HK-2 (cell line): ENCODE results near the gene AMTN.
"Not testable (repeated sequence)": the region's sequence is repeated elsewhere in the genome, so short reads cannot be mapped to it uniquely, and the experiment has no call there.

Experiments used
- DNase-seq: peaks from one replicate; pipeline ENCODE4 v3.0.0-alpha.2; 2018; ENCODE audit not compliant: unreplicated experiment

The AMTN gene, protein sequence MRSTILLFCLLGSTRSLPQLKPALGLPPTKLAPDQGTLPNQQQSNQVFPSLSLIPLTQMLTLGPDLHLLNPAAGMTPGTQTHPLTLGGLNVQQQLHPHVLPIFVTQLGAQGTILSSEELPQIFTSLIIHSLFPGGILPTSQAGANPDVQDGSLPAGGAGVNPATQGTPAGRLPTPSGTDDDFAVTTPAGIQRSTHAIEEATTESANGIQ

GRCh38 chr4:70518269-70518668 lies at the start of gene AMTN:
Gene AMTN, plus strand, starts transcription at chr4:70518569. Its CDS starts 209 bp downstream, at chr4:70518778.
- no peak for DNase-seq

DNA sequence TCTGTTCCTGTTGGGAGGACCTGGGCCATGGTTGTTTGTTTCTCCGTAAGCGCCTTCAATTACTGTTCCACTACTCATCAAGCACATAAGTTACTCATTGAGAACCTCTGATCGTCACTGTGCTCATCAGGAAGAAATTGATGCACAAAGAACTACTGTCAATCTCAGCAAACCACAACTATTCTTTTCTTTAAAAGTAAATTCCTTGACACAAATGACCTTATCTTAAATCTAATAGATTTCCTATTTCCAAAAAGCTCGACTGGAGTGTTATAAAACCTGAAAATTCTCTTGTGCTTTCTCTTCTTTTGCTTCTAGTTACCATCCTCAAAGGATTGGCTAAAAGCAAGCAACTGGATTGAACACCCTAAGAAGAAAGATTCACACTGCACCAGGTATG lies 46.5 kb upstream of the AMTN start, which contains the start of gene MUC7:
MUC7 (plus strand) TSS at position 301 of the 400 bp plus-strand sequence. CDS start 1,825 bp downstream, outside the sequence.
- DNase-seq, result no peak

GRCh38 chr4:70473679-70474078 lies 44.7 kb upstream of the AMTN start:
- no peak for DNase-seq

DNA sequence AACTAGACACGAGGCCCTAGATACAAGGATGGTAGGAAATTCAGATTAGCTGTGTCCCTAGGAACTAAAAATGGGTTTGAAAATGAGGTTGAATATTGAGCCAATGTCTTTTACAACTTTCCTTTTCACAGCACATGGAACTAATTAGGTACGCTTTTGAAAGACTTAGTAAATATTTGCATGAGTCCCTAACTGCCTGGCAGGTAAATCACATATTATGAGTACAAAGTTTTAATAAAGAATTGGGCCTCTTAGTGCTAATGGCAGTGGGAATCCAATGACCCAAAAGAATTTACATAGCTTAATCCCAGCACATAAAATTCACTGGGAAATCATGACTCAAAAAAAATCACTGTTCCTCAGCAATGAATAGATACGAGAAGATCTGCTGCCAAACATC lies 29.6 kb upstream of the AMTN start:
- DNase-seq, result no peak

GRCh38 chr4:70496231-70496630 lies 22.1 kb upstream of the AMTN start:
- DNase-seq, result no peak

DNA sequence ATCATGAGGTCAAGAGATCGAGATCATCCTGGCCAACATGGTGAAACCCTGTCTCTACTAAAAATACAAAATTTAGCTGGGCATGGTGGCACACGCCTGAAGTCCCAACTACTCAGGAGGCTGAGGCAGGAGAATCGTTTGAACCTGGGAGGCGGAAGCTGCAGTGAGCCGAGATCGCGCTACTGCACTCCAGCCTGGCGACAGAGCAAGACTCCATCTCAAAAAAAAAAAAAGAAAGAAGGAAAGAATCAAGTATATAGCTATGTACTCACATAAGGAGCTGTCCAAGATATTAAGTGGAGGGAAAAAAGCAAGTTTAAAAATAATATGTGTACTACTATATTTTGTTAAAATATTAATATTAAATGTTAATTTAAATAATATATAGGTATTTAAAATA lies 16.5 kb upstream of the AMTN start:
- DNase-seq, result not testable (repeated sequence)

GRCh38 chr4:70504733-70505132 lies 13.6 kb upstream of the AMTN start:
- no peak for DNase-seq

DNA sequence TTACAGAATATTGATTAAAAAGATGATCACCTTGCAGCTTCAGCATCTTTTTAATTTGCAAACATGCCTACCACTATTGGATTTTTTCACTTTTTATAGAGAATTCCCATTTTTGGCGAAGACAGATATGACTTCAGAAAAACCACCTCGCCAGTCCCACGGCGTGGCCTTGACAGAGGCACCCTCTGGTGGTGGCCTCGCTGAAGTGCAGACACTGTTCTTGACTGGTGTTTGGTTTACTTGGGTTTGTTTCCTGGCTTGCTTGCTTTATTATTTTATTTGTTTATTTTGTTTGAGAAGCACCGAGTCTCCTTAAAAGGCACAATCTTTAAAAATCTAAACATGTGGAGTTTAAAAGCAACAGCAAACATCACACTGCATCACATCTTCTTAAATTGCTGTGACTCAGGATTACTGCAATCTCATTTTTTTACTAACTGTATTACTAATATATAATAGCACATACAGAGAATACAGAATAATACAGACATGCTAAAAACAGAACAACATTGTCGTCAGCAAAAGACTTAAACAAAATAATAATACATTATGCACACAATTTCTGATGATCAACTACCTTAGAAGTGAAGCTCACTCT lies 13.1 kb upstream of the AMTN start:
- DNase-seq, result peak; percentile 44

GRCh38 chr4:70508801-70509200 lies 9.6 kb upstream of the AMTN start:
- no peak for DNase-seq

- no peak for DNase-seq
These were observed 7.0 kb upstream of the AMTN start for GRCh38 chr4:70511365-70511764.

- no peak for DNase-seq
These were observed 2.8 kb upstream of the AMTN start for GRCh38 chr4:70515367-70516250.

DNA sequence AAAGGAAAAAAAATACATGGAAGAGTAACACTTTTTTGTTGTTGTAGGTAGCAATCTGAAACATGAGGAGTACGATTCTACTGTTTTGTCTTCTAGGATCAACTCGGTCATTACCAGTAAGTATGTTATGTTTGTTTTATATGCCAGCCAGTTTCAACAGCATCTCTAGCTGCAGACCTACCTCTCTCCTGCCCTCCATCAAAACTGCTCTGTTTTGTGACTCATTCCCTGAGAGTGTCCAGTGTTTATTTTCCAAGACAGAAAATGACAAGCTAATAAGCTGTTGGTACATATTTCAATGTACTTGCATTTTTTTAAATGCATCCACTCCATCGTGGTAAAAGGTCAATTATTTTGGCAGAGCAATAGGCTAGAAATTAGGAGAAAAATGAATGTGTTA lies 347 bp downstream of the AMTN start:
- DNase-seq, result no peak

- DNase-seq, result no peak
These were observed 4.3 kb downstream of the AMTN start for GRCh38 chr4:70522626-70523025.

GRCh38 chr4:70530997-70531396 lies 12.6 kb downstream of the AMTN start:
- DNase-seq, result no peak

GRCh38 chr4:70531981-70532380 lies 13.6 kb downstream of the AMTN start:
- no peak for DNase-seq

GRCh38 chr4:70533211-70533610 lies 14.8 kb downstream of the AMTN start:
- no peak for DNase-seq

- DNase-seq, result no peak
These were observed 15.4 kb downstream of the AMTN start for GRCh38 chr4:70533791-70534190.

DNA sequence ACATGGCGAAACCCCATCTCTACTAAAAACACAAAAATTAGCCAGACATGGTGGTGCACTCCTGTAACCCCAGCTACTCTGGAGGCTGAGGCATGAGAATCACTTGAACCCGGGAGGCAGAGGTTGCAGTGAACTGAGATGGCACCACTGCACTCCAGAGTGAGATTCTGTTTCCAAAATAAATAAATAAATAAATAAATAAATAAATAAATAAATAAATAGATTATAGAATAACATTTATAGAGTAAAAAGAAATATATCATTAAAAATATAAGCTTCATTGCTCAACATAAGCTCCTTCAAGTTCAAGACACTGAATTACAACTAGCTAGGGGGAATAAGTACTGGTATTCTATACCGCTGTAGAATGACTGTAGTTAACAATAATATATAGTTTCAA lies 16.5 kb downstream of the AMTN start:
- DNase-seq, result not testable (repeated sequence)

DNA sequence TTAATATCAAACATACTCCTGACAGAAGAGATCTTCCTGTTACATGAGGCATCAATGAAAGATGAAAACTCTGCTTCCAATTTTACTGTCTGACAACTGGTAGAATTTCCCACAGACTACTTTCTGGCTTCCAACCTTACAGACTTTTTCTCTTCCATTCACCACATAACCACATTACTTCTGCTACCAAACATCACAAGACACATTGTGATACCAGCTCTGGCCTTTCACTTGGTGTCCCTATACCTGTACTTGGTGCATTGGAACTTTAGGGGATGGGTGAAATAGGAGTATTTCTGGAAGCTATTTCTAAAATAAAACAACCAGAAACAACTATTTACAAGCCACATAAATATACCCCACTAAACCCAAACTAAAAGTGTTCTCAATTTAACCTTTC lies 20.5 kb downstream of the AMTN start:
- DNase-seq, result no peak

DNA sequence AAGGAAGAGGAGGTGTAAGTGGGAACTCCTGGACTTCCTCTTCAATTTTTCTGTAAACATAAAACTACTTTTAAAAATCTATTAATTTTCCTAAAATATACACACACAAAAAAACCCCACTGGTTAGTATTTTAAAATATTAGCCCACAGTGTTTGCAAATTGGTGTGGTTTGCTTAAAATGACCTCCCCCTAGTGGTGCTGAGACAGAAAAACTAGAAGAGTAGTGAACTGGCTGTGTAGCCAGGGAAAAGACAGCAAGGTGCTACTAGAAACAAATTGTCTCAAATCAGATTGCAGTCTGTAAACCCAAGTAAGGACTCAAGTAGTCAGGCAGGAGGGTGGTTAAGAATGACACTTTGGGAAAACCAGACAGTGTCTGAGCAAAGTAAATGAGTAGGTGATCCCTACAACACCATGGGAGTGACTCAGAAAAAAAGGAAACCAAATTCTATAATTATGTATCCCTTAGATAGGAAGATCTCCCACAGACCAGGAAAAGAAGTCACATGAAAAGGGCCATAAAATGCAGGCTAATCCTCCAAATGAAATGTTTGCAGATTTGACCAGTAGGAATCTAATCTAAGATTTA lies 26.0 kb downstream of the AMTN start:
- no peak for DNase-seq

GRCh38 chr4:70556856-70557255 lies 38.5 kb downstream of the AMTN start:
- DNase-seq, result no peak

- DNase-seq, result peak; percentile 23
These were observed 41.0 kb downstream of the AMTN start for GRCh38 chr4:70559211-70559830.
